Endothelial cell of umbilical vein (primary cell): ENCODE measurements around the gene DOCK8. TPM values are rescaled to one million over a fixed set of nuclear protein-coding genes. Genes with fewer than 3 reads are reported as not detected.

ENCODE experiments used
- BruUV-seq: library from RNA; stranded (reverse); fragments of 400-500 nt; replicated peaks from 2 replicates; lab custom pipeline; 2021; lab: Mats Ljungman, UMichigan
- CTCF ChIA-PET: fragments of 300-600, 350-600 bp; sonication (Branson Sonifier 250); formaldehyde crosslinking; loops from one replicate; lab custom pipeline; 2021; ENCODE audit warnings: antibody characterized with exemption, inconsistent platforms; lab: Charles Lee
- POLR2A ChIA-PET: fragments of 300-600, 350-600 bp; sonication (Branson Sonifier 250); formaldehyde crosslinking; loops from one replicate; lab custom pipeline; 2021; ENCODE audit warnings: antibody characterized with exemption, inconsistent platforms; lab: Charles Lee
- DNase-seq: peaks from one replicate; pipeline ENCODE4 v3.0.0-alpha.2; 2011; ENCODE audit warnings: low read depth, low spot score
- FAIRE-seq: peaks from 2 replicates; lab custom pipeline; 2011; peaks lifted over from hg19 to GRCh38; lab: Jason Lieb, UNC
- H2AFZ ChIP-seq: 2 replicates; pipeline ENCODE4 v1.6.0; 2012; ENCODE audit warnings: low read depth, low read length, control low read depth, inconsistent platforms
- H3K27ac ChIP-seq: 2 replicates; pipeline ENCODE4 v1.5.1; 2011; ENCODE audit warnings: low read depth, mild to moderate bottlenecking, control low read depth, low read length, moderate library complexity; ENCODE audit not compliant: insufficient read depth
- H3K27me3 ChIP-seq, 2 experiments: 2 replicates each; pipeline versions ENCODE4 v1.6.0 to v1.6.1; 2011; ENCODE audit warnings: low read length in 2 of 2, mixed read lengths in 1 of 2; ENCODE audit not compliant: control insufficient read depth in 2 of 2, insufficient read depth in 2 of 2
- H3K36me3 ChIP-seq, 2 experiments: 2 replicates in 1 of 2; 3 replicates in 1 of 2; pipeline ENCODE4 v1.5.1; 2011; ENCODE audit warnings: low read length in 2 of 2, mild to moderate bottlenecking in 1 of 2, moderate library complexity in 1 of 2; ENCODE audit not compliant: control insufficient read depth in 2 of 2, insufficient read depth in 2 of 2; ENCODE audit errors: extremely low read depth in 1 of 2
- H3K4me1 ChIP-seq: 3 replicates; pipeline ENCODE4 v1.5.1; 2011; ENCODE audit warnings: mild to moderate bottlenecking, low read length; ENCODE audit not compliant: control insufficient read depth, insufficient read depth; ENCODE audit errors: extremely low read depth
- H3K4me2 ChIP-seq: 2 replicates; pipeline ENCODE4 v1.6.1; 2011; ENCODE audit warnings: low read length, control low read depth, mixed read lengths; ENCODE audit not compliant: insufficient read depth
- H3K4me3 ChIP-seq, 3 experiments: fragments of 200-600 bp in 1 of 3; sonication (generic), shearing (Covaris generic) in 1 of 3; replicated peaks in 1 of 3; 2 replicates each; pipeline ENCODE4 v1.5.1; 2011 to 2016; ENCODE audit warnings: control low read depth in 3 of 3, low read length in 3 of 3, mild to moderate bottlenecking in 2 of 3, inconsistent platforms in 1 of 3, low read depth in 1 of 3, moderate library complexity in 1 of 3; ENCODE audit not compliant: insufficient read depth in 1 of 3
- H3K79me2 ChIP-seq: 2 replicates; pipeline ENCODE4 v1.6.0; 2012; ENCODE audit warnings: low read length, inconsistent platforms; ENCODE audit not compliant: control insufficient read depth, insufficient read depth
- H3K9ac ChIP-seq: replicated peaks from 2 replicates; pipeline ENCODE3; 2011; ENCODE audit warnings: low read length, control low read depth; ENCODE audit not compliant: insufficient read depth; ENCODE audit errors: extremely low read depth
- H3K9me1 ChIP-seq: replicated peaks from 3 replicates; pipeline ENCODE4 v1.6.0; 2011; ENCODE audit warnings: mild to moderate bottlenecking, low read length; ENCODE audit not compliant: control insufficient read depth, insufficient read depth; ENCODE audit errors: extremely low read depth
- H3K9me3 ChIP-seq: replicated peaks from 2 replicates; pipeline ENCODE4 v1.5.1; 2012; ENCODE audit warnings: low read length, inconsistent platforms; ENCODE audit not compliant: control insufficient read depth, insufficient read depth
- H4K20me1 ChIP-seq: replicated peaks from 2 replicates; pipeline ENCODE3; 2011; ENCODE audit warnings: mild to moderate bottlenecking, low read length; ENCODE audit not compliant: control insufficient read depth, insufficient read depth; ENCODE audit errors: extremely low read depth
- EZH2 ChIP-seq: IDR thresholded peaks from 2 replicates; pipeline ENCODE4 v1.6.1; 2012; ENCODE audit warnings: borderline replicate concordance, low read depth, mild to moderate bottlenecking, moderate library complexity, low read length, inconsistent platforms; ENCODE audit not compliant: severe bottlenecking
- FOS ChIP-seq: IDR thresholded peaks from 2 replicates; pipeline ENCODE4 v1.6.1; 2011; ENCODE audit warnings: mild to moderate bottlenecking, low read length, moderate library complexity, borderline replicate concordance; ENCODE audit not compliant: insufficient read depth
- GATA2 ChIP-seq: IDR thresholded peaks from 2 replicates; pipeline ENCODE4 v1.7.0; 2011; ENCODE audit warnings: low read depth, mild to moderate bottlenecking, moderate library complexity, mixed read lengths, low read length; ENCODE audit not compliant: insufficient read length, insufficient read depth
- JUN ChIP-seq: IDR thresholded peaks from 2 replicates; pipeline ENCODE4 v1.6.1; 2011; ENCODE audit warnings: borderline replicate concordance, low read depth; ENCODE audit not compliant: insufficient read length, insufficient read depth
- MYC ChIP-seq: IDR thresholded peaks from one replicate; pipeline ENCODE4 v1.6.1; 2011; ENCODE audit warnings: mild to moderate bottlenecking, low read depth, low read length
- POLR2A ChIP-seq: IDR thresholded peaks from 2 replicates; pipeline ENCODE4 v1.6.1; 2012; ENCODE audit warnings: low read depth, mild to moderate bottlenecking, control low read depth, low read length
- POLR2AphosphoS5 ChIP-seq: IDR thresholded peaks from 2 replicates; pipeline ENCODE4 v1.6.1; 2012; ENCODE audit warnings: low read depth, mild to moderate bottlenecking, control low read depth, low read length, moderate library complexity; ENCODE audit not compliant: insufficient read depth
- dilution Hi-C: fragments of 300-500 bp; cut with MboI; formaldehyde crosslinking; loops from one replicate; pipeline ENCODE4 v1.15.0; 2019; ENCODE audit warnings: low sequenced_read_pairs; ENCODE audit not compliant: extremely low pct_ligation_motif_present
- intact Hi-C: fragments of 100-400 bp; cut with micrococcal nuclease; formaldehyde crosslinking; loops from one replicate; pipeline ENCODE4 v1.10.0; 2022
- polyA plus RNA-seq, 4 experiments: library from polyadenylated mRNA; depleted of rRNA in 3 of 4; stranded (reverse) in 3 of 4; unstranded in 1 of 4; fragments of >200 nt; gene quantifications; 2 replicates each; pipeline versions ENCODE4 v1.2.1 to v1.2.3, GENCODE V29; 2011 to 2012; ENCODE audit warnings: missing spikeins in 1 of 4
- total RNA-seq: library from RNA; stranded (reverse); gene quantifications from 2 replicates; pipeline ENCODE4 v1.2.3, GENCODE V29; 2021
- TF ChIP-seq, protein P1 (sequence below): IDR thresholded peaks from 2 replicates; pipeline ENCODE4 v1.6.1; 2011; ENCODE audit not compliant: insufficient read depth, insufficient read length
- TF ChIP-seq, protein P2 (sequence below), 2 donors: IDR thresholded peaks; 1 replicate in 1 of 2; 2 replicates in 1 of 2; pipeline ENCODE4 v1.5.1; 2011; ENCODE audit warnings: low read length in 2 of 2, mild to moderate bottlenecking in 2 of 2, moderate library complexity in 2 of 2, control low read depth in 1 of 2, inconsistent platforms in 1 of 2, low read depth in 1 of 2; ENCODE audit not compliant: insufficient read depth in 1 of 2; ENCODE audit errors: extremely low read depth in 1 of 2

DOCK8 gene
- total and polyA plus RNA-seq, 2 donors (not counting 3 experiments of a cell fraction or from before 2014, with no cell fraction given) = 0.54 to 1.3 TPM

DNA sequence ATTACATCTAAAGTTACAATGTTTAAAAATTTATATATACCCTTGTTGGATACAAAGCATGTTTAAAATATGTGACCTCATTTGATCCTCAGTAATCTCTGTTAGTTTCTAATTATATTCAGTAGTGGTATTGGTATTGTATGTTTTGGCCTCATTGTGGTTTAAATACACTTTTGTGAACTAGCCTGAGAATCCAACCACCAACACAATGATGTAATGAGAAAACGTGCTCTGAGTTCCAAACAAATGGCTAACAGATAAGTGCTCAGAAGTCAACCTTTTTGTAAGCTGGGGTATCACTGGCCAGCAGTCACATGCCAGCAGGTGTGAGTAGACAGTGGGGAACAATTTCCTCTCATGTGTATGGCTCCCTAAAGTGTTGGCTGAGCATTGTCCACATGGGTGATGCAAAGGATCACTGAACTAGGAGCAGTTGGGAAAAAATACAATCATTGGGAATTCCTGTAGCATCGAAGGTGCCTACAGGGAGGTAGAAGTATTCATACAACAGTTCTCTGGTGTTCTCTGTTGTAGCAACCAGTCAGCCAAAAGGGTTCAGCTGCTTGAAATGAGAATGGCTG, 56.1 kb downstream of the DOCK8 start:
- intact Hi-C loops = no loop called here
- no peak overlapping the region for H3K4me3 ChIP-seq
- no peak overlapping the region for H3K9ac ChIP-seq
- no peaks in the 10 kb centered on the region for H3K27me3 ChIP-seq
- H3K79me2 ChIP-seq = no peaks in the 10 kb centered on the region
- DNase-seq (no peak), FAIRE-seq (no peak)
- BruUV-seq = no TSS peak
- H4K20me1 ChIP-seq = no peaks in the 10 kb centered on the region
- no peaks in the 10 kb centered on the region for H3K4me1 ChIP-seq
- H3K36me3 ChIP-seq = no peaks in the 10 kb centered on the region
- dilution Hi-C loops = no loop called here
- H3K27ac ChIP-seq = no peak overlapping the region
- no peaks in the 10 kb centered on the region for H3K9me3 ChIP-seq
- no peak overlapping the region for H3K4me2 ChIP-seq
- TF ChIP-seq, protein P1, sequence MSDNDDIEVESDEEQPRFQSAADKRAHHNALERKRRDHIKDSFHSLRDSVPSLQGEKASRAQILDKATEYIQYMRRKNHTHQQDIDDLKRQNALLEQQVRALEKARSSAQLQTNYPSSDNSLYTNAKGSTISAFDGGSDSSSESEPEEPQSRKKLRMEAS = no peak
- TF ChIP-seq JUN = no peak
- no peak for TF ChIP-seq GATA2
- no peak for TF ChIP-seq MYC
- TF ChIP-seq, protein P2, sequence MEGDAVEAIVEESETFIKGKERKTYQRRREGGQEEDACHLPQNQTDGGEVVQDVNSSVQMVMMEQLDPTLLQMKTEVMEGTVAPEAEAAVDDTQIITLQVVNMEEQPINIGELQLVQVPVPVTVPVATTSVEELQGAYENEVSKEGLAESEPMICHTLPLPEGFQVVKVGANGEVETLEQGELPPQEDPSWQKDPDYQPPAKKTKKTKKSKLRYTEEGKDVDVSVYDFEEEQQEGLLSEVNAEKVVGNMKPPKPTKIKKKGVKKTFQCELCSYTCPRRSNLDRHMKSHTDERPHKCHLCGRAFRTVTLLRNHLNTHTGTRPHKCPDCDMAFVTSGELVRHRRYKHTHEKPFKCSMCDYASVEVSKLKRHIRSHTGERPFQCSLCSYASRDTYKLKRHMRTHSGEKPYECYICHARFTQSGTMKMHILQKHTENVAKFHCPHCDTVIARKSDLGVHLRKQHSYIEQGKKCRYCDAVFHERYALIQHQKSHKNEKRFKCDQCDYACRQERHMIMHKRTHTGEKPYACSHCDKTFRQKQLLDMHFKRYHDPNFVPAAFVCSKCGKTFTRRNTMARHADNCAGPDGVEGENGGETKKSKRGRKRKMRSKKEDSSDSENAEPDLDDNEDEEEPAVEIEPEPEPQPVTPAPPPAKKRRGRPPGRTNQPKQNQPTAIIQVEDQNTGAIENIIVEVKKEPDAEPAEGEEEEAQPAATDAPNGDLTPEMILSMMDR (IDR thresholded peaks at IDR 0.05; ENCODE audit: extremely low read depth in 1 of 2, insufficient read depth in 1 of 2, low read depth in 1 of 2, low read length in 2 of 2) = no peak
- no peak for TF ChIP-seq FOS
- no peak for TF ChIP-seq EZH2
- TF ChIP-seq POLR2A = no peak
- TF ChIP-seq POLR2AphosphoS5 = no peak
- POLR2A ChIA-PET = no interaction called here
- CTCF ChIA-PET = no interaction called here
- no peaks in the 10 kb centered on the region for H3K9me1 ChIP-seq
- H2AFZ ChIP-seq = no peak overlapping the region
